A549 treated with GW870086 at 1 μM for 4 hours (cell line): ENCODE measurements around the gene CRLF2. TPM values are rescaled to one million over a fixed set of nuclear protein-coding genes. Genes with fewer than 3 reads are reported as not detected.

Experiments
- total RNA-seq: library from RNA; stranded (reverse); fragments of 200-300 nt; extraction: Qiagen RNA extraction; gene quantifications from 5 replicates; pipeline ENCODE4 v1.2.3, GENCODE V29; 2022; ENCODE audit warnings: low read depth

Gene CRLF2, protein sequence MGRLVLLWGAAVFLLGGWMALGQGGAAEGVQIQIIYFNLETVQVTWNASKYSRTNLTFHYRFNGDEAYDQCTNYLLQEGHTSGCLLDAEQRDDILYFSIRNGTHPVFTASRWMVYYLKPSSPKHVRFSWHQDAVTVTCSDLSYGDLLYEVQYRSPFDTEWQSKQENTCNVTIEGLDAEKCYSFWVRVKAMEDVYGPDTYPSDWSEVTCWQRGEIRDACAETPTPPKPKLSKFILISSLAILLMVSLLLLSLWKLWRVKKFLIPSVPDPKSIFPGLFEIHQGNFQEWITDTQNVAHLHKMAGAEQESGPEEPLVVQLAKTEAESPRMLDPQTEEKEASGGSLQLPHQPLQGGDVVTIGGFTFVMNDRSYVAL
- total RNA-seq, result 0.74 to 1.1 TPM (median 0.97 TPM) in 5 replicates

DNA sequence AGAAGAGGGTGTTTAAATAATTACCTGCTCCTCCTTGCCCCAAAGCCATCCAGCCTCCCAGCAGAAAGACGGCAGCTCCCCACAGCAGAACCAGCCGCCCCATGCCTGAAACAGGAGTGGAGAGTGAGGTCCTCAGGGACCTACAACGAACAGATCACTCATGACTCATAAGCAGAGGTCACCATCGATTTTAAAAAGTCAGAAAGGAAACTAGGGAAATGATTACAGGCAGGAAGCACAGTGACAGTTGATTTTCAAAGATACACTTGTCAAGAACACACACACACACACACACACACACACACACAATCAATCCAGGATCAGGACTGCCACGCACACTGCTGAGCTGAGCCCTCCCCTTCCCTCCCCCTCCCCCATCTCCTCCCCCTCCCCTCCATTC lies at the start of gene CRLF2:
Gene CRLF2 (minus strand): TSS at position 118 of the 400 bp plus-strand sequence. CDS start 15 bp downstream, at position 103.

Other genes starting within 250 kb of the CRLF2 start
- 2.7 to 4.3 TPM (median 3.0 TPM) in 5 replicates for gene CSF2RA, start 56.2 kb upstream of the CRLF2 start, total RNA-seq
- 0.15 to 0.46 TPM (median 0.17 TPM) in 5 replicates for gene IL3RA, start 124.1 kb upstream of the CRLF2 start, total RNA-seq
- 415 to 456 TPM (median 446 TPM) in 5 replicates for gene SLC25A6, start 179.5 kb upstream of the CRLF2 start, total RNA-seq
- gene ASMTL, start 240.3 kb upstream of the CRLF2 start, total RNA-seq, result 18.0 to 19.5 TPM (median 18.9 TPM) in 5 replicates